Trophoblast cell (in vitro differentiated cells and primary cell): ENCODE data around the gene PTPN6.

Experiments used
- DNase-seq, 2 donors: peaks; one replicate each; pipeline ENCODE4 v3.0.0-alpha.2; 2016
- H2AFZ ChIP-seq: 2 replicates; pipeline ENCODE4 v1.6.1; 2013; ENCODE audit warnings: low read length, moderate library complexity, mild to moderate bottlenecking; ENCODE audit not compliant: insufficient read depth, poor library complexity
- H2AK5ac ChIP-seq: 2 replicates; pipeline ENCODE4 v1.6.1; 2013; ENCODE audit warnings: mild to moderate bottlenecking, low read length
- H2BK120ac ChIP-seq: 2 replicates; pipeline ENCODE4 v1.6.1; 2013; ENCODE audit warnings: low read length, mild to moderate bottlenecking, moderate library complexity; ENCODE audit not compliant: insufficient read depth, poor library complexity
- H2BK12ac ChIP-seq: 2 replicates; pipeline ENCODE4 v1.6.1; 2013; ENCODE audit warnings: mild to moderate bottlenecking, low read length, moderate library complexity
- H2BK5ac ChIP-seq: 2 replicates; pipeline ENCODE4 v1.6.1; 2013; ENCODE audit warnings: low read length, low read depth, moderate library complexity, mild to moderate bottlenecking; ENCODE audit not compliant: poor library complexity
- H3K14ac ChIP-seq: 2 replicates; pipeline ENCODE4 v1.6.1; 2013; ENCODE audit warnings: mild to moderate bottlenecking, low read length
- H3K18ac ChIP-seq: 2 replicates; pipeline ENCODE4 v1.6.1; 2013; ENCODE audit warnings: mild to moderate bottlenecking, low read length
- H3K23ac ChIP-seq: 2 replicates; pipeline ENCODE4 v1.6.1; 2013; ENCODE audit warnings: low read length
- H3K27ac ChIP-seq: 2 replicates; pipeline ENCODE4 v1.5.1; 2013; ENCODE audit warnings: low read depth, mild to moderate bottlenecking, inconsistent platforms, low read length, moderate library complexity
- H3K27me3 ChIP-seq: 2 replicates; pipeline ENCODE4 v1.6.1; 2013; ENCODE audit warnings: inconsistent platforms, mild to moderate bottlenecking, low read length, moderate library complexity; ENCODE audit not compliant: insufficient read depth
- H3K36me3 ChIP-seq, 2 experiments: 1 replicate in 1 of 2; 2 replicates in 1 of 2; pipeline ENCODE4 v1.6.1; 2013; ENCODE audit warnings: low read length in 2 of 2, mild to moderate bottlenecking in 2 of 2, moderate library complexity in 1 of 2; ENCODE audit not compliant: insufficient read depth in 2 of 2, control insufficient read depth in 1 of 2
- H3K4ac ChIP-seq: 2 replicates; pipeline ENCODE4 v1.6.1; 2013; ENCODE audit warnings: low read depth, mild to moderate bottlenecking, low read length, moderate library complexity
- H3K4me1 ChIP-seq, 2 experiments: 1 replicate in 1 of 2; 2 replicates in 1 of 2; pipeline ENCODE4 v1.6.1; 2013; ENCODE audit warnings: low read length in 2 of 2, mild to moderate bottlenecking in 2 of 2, moderate library complexity in 1 of 2; ENCODE audit not compliant: insufficient read depth in 2 of 2, control insufficient read depth in 1 of 2
- H3K4me2 ChIP-seq: 2 replicates; pipeline ENCODE4 v1.6.1; 2013; ENCODE audit warnings: inconsistent platforms, mild to moderate bottlenecking, low read length, moderate library complexity
- H3K4me3 ChIP-seq: 2 replicates; pipeline ENCODE4 v1.5.1; 2013; ENCODE audit warnings: mild to moderate bottlenecking, low read depth, low read length, inconsistent platforms
- H3K79me1 ChIP-seq: one replicate; pipeline ENCODE4 v1.6.1; 2013; ENCODE audit warnings: low read length
- H3K79me2 ChIP-seq: 2 replicates; pipeline ENCODE4 v1.6.1; 2013; ENCODE audit warnings: low read length, mild to moderate bottlenecking; ENCODE audit not compliant: control insufficient read depth, insufficient read depth, poor library complexity
- H3K9ac ChIP-seq: 2 replicates; pipeline ENCODE4 v1.6.1; 2013; ENCODE audit warnings: mild to moderate bottlenecking, low read length
- H3K9me3 ChIP-seq: 2 replicates; pipeline ENCODE4 v1.6.1; 2013; ENCODE audit warnings: low read depth, mild to moderate bottlenecking, control low read depth, inconsistent platforms, low read length; ENCODE audit not compliant: insufficient read depth
- H4K12ac ChIP-seq: 2 replicates; pipeline ENCODE4 v1.6.1; 2013; ENCODE audit warnings: low read depth, mild to moderate bottlenecking, low read length, moderate library complexity
- H4K8ac ChIP-seq: 2 replicates; pipeline ENCODE4 v1.6.1; 2013; ENCODE audit warnings: low read depth, mild to moderate bottlenecking, low read length, moderate library complexity
- H4K91ac ChIP-seq: one replicate; pipeline ENCODE4 v1.6.1; 2013; ENCODE audit warnings: low read depth, mild to moderate bottlenecking, low read length, moderate library complexity
- WGBS: extraction: QIAGEN DNeasy Blood & Tissue Kit; methylation state at CpG from one replicate; pipeline ENCODE4 v1.1.7; 2013; ENCODE audit warnings: missing lambda C conversion rate; ENCODE audit not compliant: insufficient read length, insufficient coverage; ENCODE audit errors: extremely low coverage; 5-methylcytosine and 5-hydroxymethylcytosine counted together

PTPN6 gene

GRCh38 chr12:6914246-6914946 is 36.8 kb upstream of the PTPN6 start, which contains the start of gene ENO2:
TSS of gene ENO2 (plus strand) at chr12:6914580. CDS start at chr12:6915833, 1,253 bp downstream.
- Histone ChIP-seq H3K9me3 (no peaks in the 10 kb centered on the region), H3K14ac (no peak within 1 kb of the TSS), H3K27me3 (peaks cover 18% of the 10 kb centered on the region), H3K23ac (no peak within 1 kb of the TSS), H3K79me2 (no peaks in the 10 kb centered on the region), H3K36me3 (no peaks in the 10 kb centered on the region), H3K9ac (no peak within 1 kb of the TSS), H3K79me1 (no peaks in the 10 kb centered on the region), H3K4ac (no peak within 1 kb of the TSS), H4K12ac (no peak within 1 kb of the TSS), H3K18ac (no peak within 1 kb of the TSS), H3K4me1 (peaks cover 0 to 3% of the 10 kb centered on the region in 2 experiments), H4K8ac (no peak within 1 kb of the TSS), H2BK5ac (no peak within 1 kb of the TSS), H2AK5ac (no peak within 1 kb of the TSS), H4K91ac (no peak within 1 kb of the TSS), H2BK120ac (no peak within 1 kb of the TSS), H3K4me2 (peak within 1 kb of the TSS; percentile 64), H3K4me3 (peak within 1 kb of the TSS; percentile 49), H2AFZ (peak within 1 kb of the TSS; percentile 50), H2BK12ac (no peak within 1 kb of the TSS), H3K27ac (no peak within 1 kb of the TSS)
- no CpG with 5 or more reads among the region's 68 CpGs for WGBS
- DNase-seq = peak in 1 of 2 donors; percentile 36

- Histone ChIP-seq H3K9ac (no peak overlapping the region), H3K23ac (no peak overlapping the region), H2BK12ac (no peak overlapping the region), H3K79me2 (no peaks in the 10 kb centered on the region), H4K8ac (no peak overlapping the region), H3K9me3 (no peaks in the 10 kb centered on the region), H3K27ac (no peak overlapping the region), H2AK5ac (no peak overlapping the region), H3K4me3 (no peak overlapping the region), H3K14ac (no peak overlapping the region), H4K91ac (no peak overlapping the region), H3K36me3 (no peaks in the 10 kb centered on the region), H3K4ac (no peak overlapping the region), H3K18ac (no peak overlapping the region), H3K4me2 (peak overlapping the region; percentile 64), H2BK120ac (no peak overlapping the region), H2AFZ (no peak overlapping the region), H2BK5ac (no peak overlapping the region), H3K4me1 (peaks cover 0 to 3% of the 10 kb centered on the region in 2 experiments), H3K79me1 (no peaks in the 10 kb centered on the region), H4K12ac (no peak overlapping the region), H3K27me3 (peaks cover 18% of the 10 kb centered on the region)
- DNase-seq = no peak
- no CpG with 5 or more reads among the region's 29 CpGs for WGBS
Observed at GRCh38 chr12:6914947-6915788, 36.0 kb upstream of the PTPN6 start.

GRCh38 chr12:6915789-6916285 is 35.3 kb upstream of the PTPN6 start:
- no peaks in the 10 kb centered on the region for H3K79me2 ChIP-seq
- H3K4ac ChIP-seq = no peak overlapping the region
- H4K8ac ChIP-seq = no peak overlapping the region
- H2BK120ac ChIP-seq = no peak overlapping the region
- no peaks in the 10 kb centered on the region for H3K9me3 ChIP-seq
- H4K12ac ChIP-seq = no peak overlapping the region
- H3K36me3 ChIP-seq = no peaks in the 10 kb centered on the region
- no peak overlapping the region for H3K4me3 ChIP-seq
- no peak overlapping the region for H3K9ac ChIP-seq
- no peak overlapping the region for H2AK5ac ChIP-seq
- H3K27ac ChIP-seq = no peak overlapping the region
- H2AFZ ChIP-seq = no peak overlapping the region
- DNase-seq = no peak
- no peak overlapping the region for H2BK5ac ChIP-seq
- no peak overlapping the region for H3K14ac ChIP-seq
- no peak overlapping the region for H3K18ac ChIP-seq
- no CpG with 5 or more reads among the region's 14 CpGs for WGBS
- H3K27me3 ChIP-seq = peaks cover 18% of the 10 kb centered on the region
- no peak overlapping the region for H3K23ac ChIP-seq
- H4K91ac ChIP-seq = no peak overlapping the region
- H3K4me1 ChIP-seq = peaks cover 0 to 3% of the 10 kb centered on the region in 2 experiments
- H2BK12ac ChIP-seq = no peak overlapping the region
- H3K4me2 ChIP-seq = no peak overlapping the region
- H3K79me1 ChIP-seq = no peaks in the 10 kb centered on the region

GRCh38 chr12:6916426-6917200 is 34.5 kb upstream of the PTPN6 start:
- Histone ChIP-seq H2AK5ac (no peak overlapping the region), H4K8ac (no peak overlapping the region), H3K4me3 (no peak overlapping the region), H3K23ac (no peak overlapping the region), H4K91ac (no peak overlapping the region), H3K14ac (no peak overlapping the region), H3K4me1 (peaks cover 0 to 3% of the 10 kb centered on the region in 2 experiments), H3K18ac (no peak overlapping the region), H3K79me2 (no peaks in the 10 kb centered on the region), H3K9ac (no peak overlapping the region), H3K36me3 (no peaks in the 10 kb centered on the region), H2BK5ac (no peak overlapping the region), H2BK120ac (no peak overlapping the region), H3K9me3 (no peaks in the 10 kb centered on the region), H4K12ac (no peak overlapping the region), H2AFZ (no peak overlapping the region), H3K27me3 (peaks cover 18% of the 10 kb centered on the region), H2BK12ac (no peak overlapping the region), H3K27ac (no peak overlapping the region), H3K79me1 (no peaks in the 10 kb centered on the region), H3K4ac (no peak overlapping the region), H3K4me2 (no peak overlapping the region)
- no peak for DNase-seq
- WGBS = no CpG with 5 or more reads among the region's 11 CpGs
